GM15510 (cell line): ENCODE measurements around the gene SLC4A11.

ENCODE experiments used
- POLR2A ChIP-seq: IDR thresholded peaks from 3 replicates; pipeline ENCODE4 v1.6.1; 2011; ENCODE audit warnings: borderline replicate concordance; ENCODE audit not compliant: insufficient read length; ENCODE audit errors: extremely low read depth

Gene SLC4A11

DNA sequence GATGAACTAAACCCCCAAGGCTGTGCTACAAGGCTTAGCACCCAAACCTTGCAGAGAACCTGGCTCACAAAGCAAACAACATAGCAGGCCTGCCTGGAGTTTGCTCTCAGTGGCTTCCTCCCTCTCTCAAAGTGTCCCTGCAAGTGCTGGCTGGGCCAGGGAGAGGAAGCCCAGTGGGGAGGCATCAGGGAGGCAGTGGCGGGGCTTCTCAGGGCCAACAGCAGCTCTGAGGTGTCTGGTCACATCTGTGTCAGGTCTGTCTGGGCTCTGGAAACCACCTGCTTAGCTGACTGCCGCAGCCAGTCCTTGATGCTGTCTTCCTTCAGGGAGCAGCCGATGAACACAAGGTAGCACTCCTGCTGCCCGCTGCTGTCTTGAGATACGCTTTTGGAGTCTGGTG is 16.7 kb upstream of the SLC4A11 start:
- no peak for TF ChIP-seq POLR2A

DNA sequence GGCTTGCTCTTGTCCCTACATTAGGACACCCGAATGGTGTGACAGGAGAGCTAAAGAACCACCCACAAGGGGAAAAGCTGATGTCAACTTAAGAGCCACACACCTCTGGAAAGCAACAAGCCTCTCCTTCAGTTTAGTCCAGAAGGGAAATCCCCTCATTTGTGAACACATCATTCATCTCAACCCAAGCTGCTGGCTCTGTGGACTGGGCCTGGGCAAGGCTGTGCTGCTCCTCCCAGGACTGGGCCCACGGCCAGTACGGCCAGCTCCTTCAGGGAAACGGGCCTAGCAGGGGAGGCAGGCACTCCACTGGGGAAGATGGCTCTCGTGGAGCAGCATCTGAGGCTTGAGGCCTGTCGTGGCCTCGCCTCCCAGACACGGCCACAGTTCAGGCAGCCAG is 12.8 kb upstream of the SLC4A11 start:
- no peak for TF ChIP-seq POLR2A

DNA sequence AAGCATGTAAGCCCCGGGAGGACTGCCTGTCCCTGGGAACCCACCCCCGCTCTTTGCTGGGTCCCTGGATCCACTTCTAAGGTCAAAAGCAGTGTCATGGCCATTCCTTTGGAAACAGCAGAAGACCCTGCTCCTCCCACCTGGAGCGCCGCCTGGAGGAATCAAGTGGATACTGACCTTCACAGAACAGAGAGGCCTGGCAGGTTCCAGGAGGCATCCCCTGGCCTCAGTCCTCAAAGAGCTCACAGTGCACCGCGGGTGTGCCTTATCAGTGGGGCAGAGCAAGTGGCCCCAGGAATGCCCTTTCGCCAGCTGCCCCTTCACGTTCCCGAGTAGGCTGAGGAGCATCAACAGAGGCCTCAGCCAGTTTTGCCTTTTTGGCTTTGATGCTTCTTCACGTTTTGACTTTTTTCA is 11.1 kb upstream of the SLC4A11 start:
- TF ChIP-seq POLR2A: no peak

DNA sequence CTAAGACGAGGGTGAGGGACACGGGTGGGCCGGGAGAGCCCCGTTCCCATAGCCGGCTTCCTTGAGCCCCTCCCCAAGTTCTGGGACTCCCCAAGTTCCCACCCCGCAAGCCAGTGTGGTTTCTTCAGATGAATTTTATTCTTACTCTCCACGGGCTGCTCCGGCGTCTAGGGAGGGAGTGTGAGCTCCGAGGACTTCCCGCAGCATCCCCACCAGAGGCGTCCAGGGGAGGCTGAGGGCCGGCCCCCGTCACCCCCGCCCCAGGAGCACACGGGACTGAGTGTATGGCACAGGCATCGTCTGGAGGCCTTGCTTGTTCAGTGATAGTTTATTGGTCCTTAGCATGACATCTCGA is 10.0 kb upstream of the SLC4A11 start:
- TF ChIP-seq POLR2A: no peak

DNA sequence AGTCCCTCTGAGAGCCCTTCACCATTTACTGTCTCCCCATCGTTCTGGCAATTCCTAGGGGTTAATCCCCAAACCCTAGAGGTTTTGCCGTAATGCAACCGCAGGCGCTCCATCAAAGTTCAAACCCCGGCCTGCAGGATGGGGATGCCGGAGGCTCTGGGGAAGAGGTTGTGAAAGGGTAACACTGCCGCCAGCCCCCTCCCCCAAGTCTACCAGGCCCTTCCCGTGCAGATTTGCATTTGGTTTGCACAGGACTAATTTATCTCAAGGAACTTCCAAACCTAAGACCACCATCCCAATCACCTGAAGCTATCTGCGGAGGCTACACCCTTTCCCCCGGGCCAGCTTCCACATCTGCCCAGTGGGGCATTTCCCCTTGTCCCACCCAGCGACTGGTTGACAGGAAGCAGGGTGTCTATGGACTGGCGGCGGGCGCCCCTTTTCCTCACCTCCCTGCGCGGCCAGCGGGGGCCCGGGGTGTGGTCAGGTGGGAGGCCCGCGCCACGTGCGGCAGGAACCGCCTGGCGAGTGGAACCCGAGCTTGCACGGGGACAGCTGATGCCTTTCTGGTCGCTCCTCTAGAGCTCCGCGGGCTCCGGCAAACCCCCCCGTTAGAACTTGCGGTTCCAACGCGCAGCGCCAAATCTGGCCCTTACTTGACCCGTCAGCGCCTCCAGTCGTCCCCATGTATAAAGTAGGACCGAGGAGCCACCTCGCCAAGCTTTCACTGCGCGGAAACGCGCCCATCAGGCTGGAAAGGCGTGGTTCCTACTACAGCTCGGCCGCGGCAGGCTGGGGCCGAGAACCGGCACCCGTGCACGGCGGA is 9.4 kb upstream of the SLC4A11 start:
- no peak for TF ChIP-seq POLR2A

DNA sequence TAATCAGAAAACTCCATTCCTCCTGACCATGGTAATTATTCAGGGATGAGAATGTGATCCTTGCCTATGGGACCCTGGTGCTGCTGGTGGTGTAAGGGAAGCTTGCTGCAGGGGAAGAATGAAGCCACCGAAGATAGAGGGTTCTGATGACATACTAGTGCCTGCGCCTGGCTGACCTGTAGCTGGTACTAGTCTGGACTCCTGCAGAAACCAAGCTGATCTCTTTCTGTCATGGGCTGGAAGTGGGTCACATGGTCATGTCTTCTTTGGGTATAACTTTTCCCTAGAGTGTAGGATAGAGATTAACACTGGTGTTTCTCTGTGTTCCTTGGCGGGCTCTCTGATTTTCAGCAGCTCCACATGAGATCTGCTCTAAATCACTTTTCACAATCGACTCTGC is 8.6 kb upstream of the SLC4A11 start:
- no peak for TF ChIP-seq POLR2A

DNA sequence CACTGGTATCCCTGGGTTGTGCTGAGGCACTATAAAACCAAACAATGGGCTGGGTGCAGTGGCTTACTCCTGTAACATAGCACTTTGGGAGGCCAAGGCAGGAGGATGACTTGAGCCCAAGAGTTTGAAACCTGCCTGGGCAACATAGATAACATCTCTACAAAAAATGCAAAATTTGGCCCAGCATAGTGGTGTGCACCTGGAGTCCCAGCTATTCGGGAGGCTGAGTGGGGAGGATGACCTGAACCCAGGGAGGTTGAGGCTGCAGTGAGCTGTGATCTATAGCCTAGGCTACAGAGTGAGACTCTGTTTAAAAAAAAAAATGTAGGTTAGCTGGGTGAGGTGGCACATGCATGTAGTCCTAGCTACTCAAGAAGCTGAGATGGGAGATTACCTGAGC is 7.7 kb upstream of the SLC4A11 start:
- no peak for TF ChIP-seq POLR2A

DNA sequence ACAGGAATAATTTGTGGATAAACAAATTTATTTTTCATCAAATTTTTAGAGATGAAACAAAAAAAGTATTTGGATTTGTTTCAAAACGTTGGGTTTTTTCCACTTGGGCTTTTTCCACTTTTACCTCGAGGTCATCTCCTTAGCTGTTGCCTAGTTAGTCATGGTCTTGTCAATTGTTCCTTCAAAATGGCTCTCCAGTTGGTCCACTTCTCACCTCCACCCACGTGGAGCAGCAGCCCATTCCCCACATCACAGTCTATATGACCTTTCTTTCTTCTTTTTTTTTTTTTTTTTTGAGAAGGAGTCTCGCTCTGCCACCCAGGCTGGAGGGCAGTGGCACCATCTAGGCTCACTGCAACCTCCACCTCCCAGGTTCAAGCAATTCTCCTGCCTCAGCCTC is 6.7 kb upstream of the SLC4A11 start:
- no peak for TF ChIP-seq POLR2A

DNA sequence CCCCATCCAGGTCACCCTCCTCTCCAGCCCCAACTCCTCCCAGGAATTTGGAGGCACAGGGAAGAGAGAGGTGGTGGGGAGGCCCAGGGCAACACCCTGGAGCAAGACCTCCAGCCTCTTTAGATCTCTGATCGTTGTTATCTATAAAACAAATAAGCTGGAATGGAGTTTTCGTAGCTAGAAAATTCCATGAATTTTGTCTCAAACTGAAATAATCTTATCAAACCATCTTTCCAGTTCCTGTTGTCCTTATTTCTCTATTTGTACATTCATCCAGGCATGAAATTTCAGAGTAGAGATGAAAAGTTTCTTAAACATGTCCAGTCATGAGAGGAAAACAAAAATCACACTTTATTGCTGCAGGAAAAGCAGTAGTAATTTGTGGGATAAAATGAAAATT is 6.2 kb upstream of the SLC4A11 start:
- TF ChIP-seq POLR2A: no peak

DNA sequence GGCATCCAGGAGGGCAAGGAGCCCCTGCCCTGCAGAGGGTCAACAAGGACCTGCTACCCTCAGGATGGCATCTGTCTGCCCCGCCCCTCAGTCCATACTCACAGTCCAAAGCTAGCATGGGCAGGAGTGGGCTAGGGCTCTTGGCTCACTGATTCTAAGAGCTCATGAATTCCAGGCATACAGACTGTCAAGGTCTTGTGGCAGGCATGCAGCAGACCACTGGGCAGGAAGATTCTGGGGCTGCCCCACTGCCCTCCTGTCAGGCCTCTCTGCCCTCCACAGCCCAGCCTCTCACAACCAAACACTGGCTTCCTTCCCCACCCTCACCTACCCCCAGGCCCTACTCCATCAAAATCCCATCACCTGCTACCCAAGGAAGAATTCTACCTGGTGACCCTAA is 5.6 kb upstream of the SLC4A11 start:
- TF ChIP-seq POLR2A: no peak

DNA sequence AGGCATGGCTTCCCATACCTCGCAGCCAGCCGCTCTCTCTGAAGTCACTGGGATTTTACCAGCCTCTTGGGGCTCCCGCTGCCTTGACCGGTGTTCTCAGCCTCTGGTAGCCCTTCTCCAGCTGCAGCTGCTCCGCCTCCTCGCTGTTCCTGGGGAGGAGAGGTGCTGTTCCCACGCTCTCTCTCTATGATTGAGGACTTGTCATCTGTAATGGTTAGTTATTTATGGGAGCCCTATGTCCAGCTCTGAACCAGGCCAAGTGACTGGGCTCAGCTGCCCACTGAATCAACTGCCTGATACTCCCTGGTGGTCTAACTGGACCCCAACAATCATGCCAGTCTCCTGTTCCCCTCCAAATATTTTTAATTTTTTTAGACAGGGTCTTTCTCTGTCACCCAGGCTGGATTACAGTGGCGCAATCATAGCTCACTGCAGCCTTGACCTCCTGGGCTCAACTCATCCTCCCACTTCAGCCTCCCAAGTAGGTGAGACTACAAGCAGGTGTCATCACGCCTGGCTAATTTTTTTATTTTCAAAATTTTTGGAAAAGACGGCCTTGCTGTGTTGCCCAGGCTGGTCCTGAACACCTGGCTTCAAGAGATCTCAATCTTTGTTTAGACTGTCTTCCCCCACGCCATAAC is 4.8 kb upstream of the SLC4A11 start:
- TF ChIP-seq POLR2A: no peak

DNA sequence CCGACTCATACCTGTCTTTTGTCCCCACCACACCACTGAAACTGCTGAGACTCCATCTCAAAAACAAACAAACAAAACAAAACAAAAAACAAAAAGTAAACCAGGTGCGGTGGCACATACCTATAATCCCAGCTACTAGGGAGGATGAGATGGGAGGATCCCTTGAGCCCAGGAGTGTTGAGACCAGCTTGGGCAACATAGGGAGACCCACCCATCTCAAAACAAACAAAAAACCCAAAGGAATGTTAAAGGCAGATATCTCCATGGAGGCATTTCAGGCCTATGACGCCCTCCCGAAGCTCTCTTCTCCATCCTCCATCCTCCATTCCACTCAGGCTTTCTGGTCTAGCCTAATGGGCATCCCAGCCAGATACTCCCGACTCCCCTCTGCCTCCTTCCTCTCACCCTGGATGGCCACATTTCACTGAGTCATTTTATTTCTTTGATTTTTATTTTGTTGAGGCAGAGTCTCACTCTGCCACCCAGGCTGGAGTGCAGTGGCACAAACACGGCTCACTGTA is 3.2 kb upstream of the SLC4A11 start:
- TF ChIP-seq POLR2A: no peak

DNA sequence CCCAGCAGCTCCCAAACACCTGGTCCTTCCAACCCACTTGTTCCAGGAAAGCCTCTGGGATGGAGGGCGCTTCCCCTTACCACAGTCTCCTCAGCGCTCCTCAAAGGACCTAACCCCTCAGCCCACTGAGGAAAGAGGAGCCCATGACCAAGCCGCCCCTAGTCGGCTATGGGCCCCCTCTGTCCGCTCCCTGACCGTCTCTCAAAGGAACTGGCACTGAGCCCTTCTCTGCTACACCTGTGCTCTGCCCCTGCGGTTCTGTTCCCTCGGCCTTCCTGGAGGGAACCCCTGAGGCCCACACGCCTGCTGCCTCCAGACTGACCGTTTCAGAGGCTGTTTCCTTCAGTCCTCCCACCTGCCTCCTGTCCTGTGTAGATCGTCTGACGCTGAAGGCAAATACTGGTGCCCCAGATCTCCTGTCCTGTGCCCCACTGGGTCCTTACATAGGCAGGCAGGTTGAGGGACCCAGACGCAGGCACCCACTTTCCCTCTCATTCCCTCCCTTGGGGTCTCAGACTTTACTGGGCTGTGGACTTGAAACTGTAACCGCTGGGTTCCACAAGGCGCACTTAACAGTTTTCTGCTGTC is 1.9 kb upstream of the SLC4A11 start:
- TF ChIP-seq POLR2A: no peak

DNA sequence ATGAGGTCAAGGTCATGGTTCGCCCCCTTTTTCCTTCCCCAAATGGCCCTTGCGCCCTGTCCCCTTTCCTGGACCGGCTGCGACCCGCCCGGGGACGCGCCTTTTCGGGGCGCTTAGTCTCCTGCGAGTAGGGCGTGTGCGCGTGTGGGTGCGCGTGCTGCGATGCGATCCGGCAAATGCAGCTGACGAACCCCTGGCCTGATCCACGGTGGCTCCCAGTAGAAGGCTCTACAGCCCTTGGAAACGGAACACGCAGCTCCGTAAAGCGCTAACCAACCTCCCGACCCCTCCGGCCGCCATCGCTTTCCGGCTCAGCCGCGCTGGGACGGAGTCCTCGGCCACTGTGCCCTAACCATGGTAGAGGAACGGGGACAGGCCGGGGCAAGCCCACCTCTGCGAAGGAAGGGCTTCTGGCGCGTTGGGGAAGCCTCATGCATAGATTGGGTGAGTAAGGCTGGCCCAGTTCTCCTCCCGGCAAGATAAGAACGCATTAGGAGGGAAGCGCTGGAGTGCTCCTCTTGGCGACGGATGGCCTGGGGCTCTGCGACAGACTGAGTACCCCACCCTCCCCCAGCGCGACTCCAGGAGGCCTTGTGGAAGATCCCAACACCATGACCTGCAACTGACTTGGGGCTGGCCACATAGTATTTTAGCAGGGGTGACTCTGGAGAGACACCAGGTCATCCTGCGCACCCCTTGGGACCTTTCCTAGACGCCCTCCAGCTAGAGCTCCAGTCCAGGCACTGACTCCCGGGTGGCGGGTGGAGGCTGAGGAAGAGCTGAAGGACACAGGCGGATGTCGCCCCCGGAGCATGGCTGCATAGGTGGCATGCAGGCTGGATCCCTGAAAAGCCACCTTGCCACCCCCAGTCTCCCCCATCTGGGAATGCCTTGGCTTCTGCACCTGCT is 1.1 kb upstream of the SLC4A11 start:
- no peak for TF ChIP-seq POLR2A

DNA sequence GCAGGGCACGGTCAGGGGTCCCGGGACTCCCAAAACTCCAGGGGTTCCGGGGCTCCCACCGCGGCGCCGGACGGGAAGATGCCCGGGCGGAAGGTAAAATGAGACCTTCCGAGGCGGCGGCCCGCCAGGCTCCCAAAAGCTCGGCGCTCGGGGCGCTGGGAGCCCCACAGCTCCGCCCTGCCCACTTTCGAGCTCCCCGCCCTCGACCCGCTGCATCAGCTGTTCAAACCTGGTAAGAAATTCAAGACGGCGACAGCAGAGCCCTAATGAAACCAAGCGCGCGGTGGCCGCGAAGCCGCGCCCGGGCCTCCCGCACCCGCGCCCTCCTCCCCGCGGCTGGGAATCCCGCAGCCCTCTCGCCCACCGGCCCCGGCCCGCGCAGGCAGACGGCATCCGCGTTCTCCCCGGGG is 369 bp downstream of the SLC4A11 start:
- TF ChIP-seq POLR2A: no peak
